ENCODE data around the gene TAF1D. TPM values are rescaled to one million over a fixed set of nuclear protein-coding genes. Genes with fewer than 3 reads are reported as not detected.

The TAF1D gene
- total and polyA plus RNA-seq, 12 donors: 20.8 to 262 (median 59.5) TPM

GRCh38 chr11:93757924-93758865, 16.9 kb upstream of the TAF1D start:
- no peaks in the 10 kb centered on the region for H3K4me1 ChIP-seq (replicated peaks in 1 of 2)
- WGBS, 4 donors: 91 to 98% (median 95%) methylated on average over 17 to 38 of the region's 38 CpGs
- H3K4me3 ChIP-seq: no peak overlapping the region
- H3K36me3 ChIP-seq (replicated peaks in 1 of 2): peaks cover 0 to 73% of the 10 kb centered on the region in 2 donors
- H3K9me3 ChIP-seq (replicated peaks in 1 of 3): no peaks in the 10 kb centered on the region
- intact Hi-C loops (cut with DNase I): loop anchor here in 1 of 2 donors (5.0 kb wide), 1 partner anchor 34 kb away; no protein-coding TSS in a partner anchor
- TF ChIP-seq POLR2A (IDR thresholded peaks at IDR 0.05): no peak
- TF ChIP-seq, protein P1, sequence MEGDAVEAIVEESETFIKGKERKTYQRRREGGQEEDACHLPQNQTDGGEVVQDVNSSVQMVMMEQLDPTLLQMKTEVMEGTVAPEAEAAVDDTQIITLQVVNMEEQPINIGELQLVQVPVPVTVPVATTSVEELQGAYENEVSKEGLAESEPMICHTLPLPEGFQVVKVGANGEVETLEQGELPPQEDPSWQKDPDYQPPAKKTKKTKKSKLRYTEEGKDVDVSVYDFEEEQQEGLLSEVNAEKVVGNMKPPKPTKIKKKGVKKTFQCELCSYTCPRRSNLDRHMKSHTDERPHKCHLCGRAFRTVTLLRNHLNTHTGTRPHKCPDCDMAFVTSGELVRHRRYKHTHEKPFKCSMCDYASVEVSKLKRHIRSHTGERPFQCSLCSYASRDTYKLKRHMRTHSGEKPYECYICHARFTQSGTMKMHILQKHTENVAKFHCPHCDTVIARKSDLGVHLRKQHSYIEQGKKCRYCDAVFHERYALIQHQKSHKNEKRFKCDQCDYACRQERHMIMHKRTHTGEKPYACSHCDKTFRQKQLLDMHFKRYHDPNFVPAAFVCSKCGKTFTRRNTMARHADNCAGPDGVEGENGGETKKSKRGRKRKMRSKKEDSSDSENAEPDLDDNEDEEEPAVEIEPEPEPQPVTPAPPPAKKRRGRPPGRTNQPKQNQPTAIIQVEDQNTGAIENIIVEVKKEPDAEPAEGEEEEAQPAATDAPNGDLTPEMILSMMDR (IDR thresholded peaks at IDR 0.05): no peak
- DNase-seq: no peak
- no peaks in the 10 kb centered on the region for H3K27me3 ChIP-seq
- H3K27ac ChIP-seq: no peak overlapping the region

GRCh38 chr11:93757301-93757700, 16.0 kb upstream of the TAF1D start:
- peaks cover 0 to 64% of the 10 kb centered on the region in 2 donors for H3K36me3 ChIP-seq (replicated peaks in 1 of 2)
- H3K9me3 ChIP-seq (replicated peaks in 1 of 3): no peaks in the 10 kb centered on the region
- WGBS, 4 donors: 91 to 95% (median 94%) methylated on average over 2 to 3 of the region's 3 CpGs
- H3K4me3 ChIP-seq: no peak overlapping the region
- no peak for TF ChIP-seq POLR2A (IDR thresholded peaks at IDR 0.05)
- TF ChIP-seq, protein P1 (IDR thresholded peaks at IDR 0.05): no peak
- H3K27ac ChIP-seq: no peak overlapping the region
- DNase-seq: no peak
- no peaks in the 10 kb centered on the region for H3K4me1 ChIP-seq (replicated peaks in 1 of 2)
- no peaks in the 10 kb centered on the region for H3K27me3 ChIP-seq
- intact Hi-C loops (cut with DNase I): loop anchor here in 1 of 2 donors (5.0 kb wide), 1 partner anchor 35 kb away; no protein-coding TSS in a partner anchor

GRCh38 chr11:93756748-93757147, 15.5 kb upstream of the TAF1D start:
- intact Hi-C loops (cut with DNase I): loop anchor here in 1 of 2 donors (5.0 kb wide), 1 partner anchor 36 kb away; no protein-coding TSS in a partner anchor
- no peaks in the 10 kb centered on the region for H3K4me1 ChIP-seq (replicated peaks in 1 of 2)
- no peak overlapping the region for H3K27ac ChIP-seq
- peaks cover 0 to 60% of the 10 kb centered on the region in 2 donors for H3K36me3 ChIP-seq (replicated peaks in 1 of 2)
- TF ChIP-seq POLR2A (IDR thresholded peaks at IDR 0.05): no peak
- TF ChIP-seq, protein P1 (IDR thresholded peaks at IDR 0.05): no peak
- no peak for DNase-seq
- WGBS, 4 donors: 82 to 85% (median 83%) methylated on average over 3 of the region's 3 CpGs
- no peaks in the 10 kb centered on the region for H3K27me3 ChIP-seq
- no peaks in the 10 kb centered on the region for H3K9me3 ChIP-seq (replicated peaks in 1 of 3)
- H3K4me3 ChIP-seq: no peak overlapping the region

- Histone ChIP-seq H3K9me3 (replicated peaks in 1 of 3) (no peaks in the 10 kb centered on the region), H3K4me1 (replicated peaks in 1 of 2) (no peaks in the 10 kb centered on the region), H3K36me3 (replicated peaks in 1 of 2) (peaks cover 0 to 31% of the 10 kb centered on the region in 2 donors), H3K4me3 (no peak overlapping the region), H3K27me3 (no peaks in the 10 kb centered on the region), H3K27ac (no peak overlapping the region)
- no peak for TF ChIP-seq POLR2A (IDR thresholded peaks at IDR 0.05)
- TF ChIP-seq, protein P1 (IDR thresholded peaks at IDR 0.05): no peak
- intact Hi-C loops (cut with DNase I): no loop called here
- WGBS, 4 donors: 96 to 99% (median 98%) methylated on average over 2 of the region's 2 CpGs
- DNase-seq: no peak
Observed at GRCh38 chr11:93753241-93753640, 11.9 kb upstream of the TAF1D start.

Measured in adrenal gland (tissue), 12 donors.